ENCODE data around the gene GAPT.
A peak's percentile ranks its signal among the peaks of the same experiment; 100 is the strongest.
"Not testable (repeated sequence)": the region's sequence is repeated elsewhere in the genome, so short reads cannot be mapped to it uniquely, and the experiment has no call there.

The GAPT gene

DNA sequence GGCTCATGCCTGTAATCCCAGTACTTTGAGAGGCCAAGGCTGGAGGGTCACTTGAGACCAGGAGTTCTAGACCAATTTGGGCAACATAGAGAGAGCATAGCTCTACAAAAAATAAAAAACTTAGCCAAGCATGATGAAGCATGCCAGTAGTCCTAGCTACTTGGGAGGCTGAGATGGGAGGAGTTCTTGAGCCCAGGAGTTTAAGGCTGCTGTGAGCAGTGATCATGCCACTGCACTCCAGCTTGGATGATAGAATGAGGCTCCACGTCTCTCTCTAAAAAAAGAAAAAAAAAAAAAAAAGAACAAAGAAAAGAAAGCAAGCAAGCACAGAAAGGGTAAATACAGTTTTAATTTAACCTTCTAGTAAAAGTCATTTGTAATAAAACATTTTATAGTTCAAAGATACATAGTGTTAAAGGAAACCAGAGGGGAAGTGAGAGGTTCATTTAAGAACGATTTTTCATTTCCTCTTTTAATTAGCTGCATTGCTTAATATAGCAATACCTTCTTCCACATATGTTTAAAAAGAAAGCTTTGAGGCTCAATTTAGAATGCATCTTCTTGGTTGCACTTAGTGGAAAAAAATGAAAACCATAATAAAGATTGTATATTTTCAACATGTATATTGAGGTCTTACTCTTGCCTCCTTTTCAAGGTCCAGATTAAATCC lies 14.9 kb downstream of the GAPT start:
- DNase-seq, result peak in 2 of 3 donors; percentile 42 to 46

DNA sequence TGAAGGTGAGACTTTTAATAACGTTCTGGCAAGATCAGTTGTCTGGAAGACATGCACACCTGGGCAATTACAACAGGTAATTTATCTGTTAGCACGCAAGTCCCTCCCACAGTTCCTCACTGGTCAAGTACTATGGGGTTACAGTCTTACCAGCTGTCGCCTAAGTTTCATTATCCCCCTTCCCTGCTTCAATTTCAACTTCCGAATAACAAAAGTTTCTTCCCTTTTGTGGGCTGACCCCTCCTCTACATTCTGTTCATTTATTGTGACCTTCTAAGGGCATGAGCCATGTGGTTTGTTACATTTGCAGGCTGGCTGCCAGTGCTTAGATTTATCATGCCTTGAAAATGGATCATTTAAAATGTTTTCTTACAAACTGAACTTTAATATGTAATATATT lies 16.5 kb downstream of the GAPT start:
- DNase-seq, result no peak

DNA sequence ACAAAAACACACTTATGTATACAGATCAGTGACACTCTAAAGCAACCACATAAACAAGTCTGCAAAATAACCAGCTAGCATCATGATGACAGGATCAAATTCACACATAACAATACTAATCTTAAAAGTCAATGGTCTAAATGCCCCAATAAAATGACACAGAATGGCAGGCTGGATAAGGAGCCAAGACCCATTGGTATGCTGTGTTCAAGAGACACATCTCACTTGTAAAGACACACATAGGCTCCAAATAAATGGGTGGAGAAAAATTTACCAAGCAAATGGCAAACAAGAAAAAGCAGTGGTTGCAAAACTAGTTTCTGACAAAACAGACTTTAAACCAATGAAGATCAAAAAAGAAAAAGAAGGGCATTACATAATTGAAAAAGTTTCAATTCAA lies 26.0 kb downstream of the GAPT start:
- no peak for DNase-seq

DNA sequence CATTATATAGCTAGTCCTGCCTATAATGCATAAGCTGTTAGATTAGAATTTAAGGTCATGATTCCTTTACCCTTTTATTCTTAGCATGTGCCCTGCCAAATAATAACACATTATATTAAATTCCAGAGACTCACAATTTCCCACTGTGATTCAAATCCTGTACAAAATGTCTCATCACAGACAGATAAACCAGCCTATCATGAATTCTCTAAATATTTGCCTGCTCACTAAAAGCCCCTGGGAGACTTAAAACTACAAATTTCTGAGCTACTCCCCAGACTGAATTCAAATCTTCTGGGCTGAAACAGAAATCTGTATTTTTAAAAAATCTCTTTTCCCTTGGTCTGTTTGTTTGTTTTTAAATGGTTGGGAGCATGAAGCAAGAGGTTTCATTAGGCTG lies 32.7 kb downstream of the GAPT start:
- no peak for DNase-seq

DNA sequence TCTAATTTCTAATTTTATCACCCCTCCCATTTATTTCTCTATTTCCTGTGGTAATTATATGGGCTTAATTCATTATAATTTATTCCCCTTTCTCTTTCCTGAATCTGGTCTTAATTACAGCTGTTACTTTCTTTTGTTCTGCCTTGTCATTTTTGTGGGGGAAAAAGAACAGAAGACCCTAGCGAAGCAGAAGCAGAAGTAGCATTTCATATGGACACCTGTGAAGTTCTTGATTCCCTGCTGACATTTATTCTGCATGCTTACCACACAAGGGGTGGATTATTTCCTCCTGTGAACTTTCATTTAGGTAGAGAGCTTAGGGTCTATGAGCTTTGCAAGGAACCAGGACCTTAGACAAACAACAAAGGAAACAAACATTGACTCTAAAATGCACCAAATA lies 33.3 kb downstream of the GAPT start:
- DNase-seq, result no peak

DNA sequence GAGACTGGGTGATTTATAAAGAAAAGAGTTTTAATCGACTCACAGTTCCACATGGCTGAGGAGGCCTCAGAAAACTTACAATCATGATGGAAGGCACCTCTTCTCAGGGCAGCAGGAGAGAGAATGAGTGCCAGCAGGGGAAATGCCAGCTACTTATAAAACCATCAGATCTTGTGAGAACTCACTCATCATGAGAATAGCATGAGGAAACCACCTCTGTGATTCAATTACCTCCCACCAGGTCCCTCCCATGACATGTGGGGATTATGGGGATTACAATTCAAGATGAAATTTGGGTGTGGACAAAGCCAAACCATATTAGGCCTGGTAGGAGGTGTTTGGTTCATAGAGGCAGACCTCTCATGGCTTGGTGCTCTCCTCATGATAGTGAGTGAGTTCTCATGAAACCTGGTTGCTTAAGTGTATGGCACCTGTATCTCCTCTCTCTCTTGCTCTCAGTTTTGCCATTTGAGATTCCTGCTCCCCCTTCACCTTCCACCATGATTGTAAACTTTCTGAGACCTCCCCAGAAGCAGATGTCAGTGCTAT lies 39.8 kb downstream of the GAPT start:
- no peak for DNase-seq

DNA sequence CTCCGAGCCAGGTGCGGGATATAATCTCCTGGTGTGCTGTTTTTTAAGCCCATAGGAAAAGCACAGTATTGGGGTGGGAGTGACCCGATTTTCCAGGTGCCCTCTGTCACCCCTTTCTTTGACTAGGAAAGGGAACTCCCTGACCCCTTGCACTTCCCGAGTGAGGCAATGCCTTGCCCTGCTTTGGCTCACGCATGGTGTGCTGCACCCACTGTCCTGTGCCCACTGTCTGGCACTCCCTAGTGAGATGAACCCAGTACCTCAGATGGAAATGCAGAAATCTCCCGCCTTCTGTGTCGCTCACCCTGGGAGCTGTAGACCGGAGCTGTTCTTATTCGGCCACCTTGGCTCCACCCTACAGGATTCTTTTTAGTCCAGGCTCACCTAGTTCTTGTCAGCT lies 50.7 kb downstream of the GAPT start:
- not testable (repeated sequence) for DNase-seq

DNA sequence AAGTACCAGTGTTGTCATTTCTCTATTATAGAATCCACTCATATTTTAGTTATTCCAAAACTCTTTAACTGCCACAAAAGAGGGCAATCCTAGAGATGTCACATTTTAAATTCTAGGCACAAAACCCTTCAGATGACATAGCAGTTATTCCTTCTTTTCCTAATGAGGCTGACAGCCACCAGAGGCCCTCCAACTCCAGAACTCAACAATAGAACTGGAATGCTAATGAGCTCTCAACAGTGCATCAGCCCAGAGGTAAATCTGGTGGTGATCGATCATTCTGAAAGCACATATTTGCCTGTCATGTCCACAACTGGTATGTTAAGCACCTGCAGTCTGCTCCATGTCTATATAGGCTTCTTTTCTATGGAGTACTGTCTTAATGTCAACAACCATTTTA lies 51.5 kb downstream of the GAPT start:
- no peak for DNase-seq

DNA sequence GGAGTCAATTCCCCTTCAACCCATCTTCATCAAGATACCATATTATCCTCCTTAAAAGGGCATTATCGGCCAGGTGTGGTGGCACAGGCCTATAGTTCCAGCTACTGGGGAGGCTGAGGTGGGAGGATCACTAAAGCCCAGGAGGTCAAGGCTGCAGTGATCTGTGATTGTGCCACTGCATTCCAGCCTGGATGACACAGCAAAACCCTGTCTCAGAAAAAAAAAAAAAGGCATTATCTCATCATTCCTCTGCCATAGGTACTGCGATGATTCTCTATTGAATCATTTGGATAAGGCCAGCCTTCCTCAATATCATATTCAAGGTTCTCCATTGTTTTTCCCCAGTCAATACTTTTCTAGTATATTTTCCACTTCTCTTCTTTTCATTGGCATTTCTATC lies 52.5 kb downstream of the GAPT start:
- peak; percentile 38 to 68 (median 61) for DNase-seq

DNA sequence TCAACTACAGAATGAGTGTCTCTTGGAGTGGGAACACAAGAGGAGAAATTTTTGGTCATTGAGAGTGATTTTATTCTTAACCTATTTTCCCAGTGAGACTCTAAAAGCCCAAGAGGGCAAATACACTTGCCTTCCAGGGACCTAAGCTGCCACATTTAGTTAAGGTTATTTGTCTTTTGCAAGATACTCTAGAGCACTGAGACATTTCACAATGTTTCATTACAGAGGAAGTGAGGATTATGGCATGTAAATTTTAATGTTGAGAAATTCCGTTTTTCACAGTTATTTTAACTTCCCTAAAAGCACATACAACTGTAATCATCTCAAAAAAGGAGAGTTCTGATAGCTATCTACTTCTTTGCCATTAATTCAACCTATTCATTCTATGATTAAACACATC lies 53.0 kb downstream of the GAPT start:
- DNase-seq, result peak; percentile 60 to 95 (median 95)

DNA sequence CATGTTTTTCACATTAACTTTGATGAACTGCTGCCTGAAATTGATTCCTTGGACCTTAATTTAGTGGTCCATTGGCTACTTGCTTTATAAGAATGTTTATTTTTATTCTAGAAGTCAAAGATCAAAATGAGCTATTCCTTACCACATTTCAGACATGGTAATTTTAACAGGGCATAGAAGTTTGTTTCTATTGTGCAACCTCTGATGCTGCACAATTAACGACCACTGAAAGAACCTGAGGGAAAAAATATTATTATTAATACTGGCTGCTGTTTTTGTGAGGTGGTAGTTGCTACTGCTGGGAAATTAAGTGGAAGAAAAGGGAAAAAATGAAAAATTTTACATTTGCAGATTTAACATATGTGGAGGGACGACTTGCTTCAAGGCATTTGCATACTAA lies 53.7 kb downstream of the GAPT start:
- DNase-seq, result peak in 1 of 3 donors; percentile 16

DNA sequence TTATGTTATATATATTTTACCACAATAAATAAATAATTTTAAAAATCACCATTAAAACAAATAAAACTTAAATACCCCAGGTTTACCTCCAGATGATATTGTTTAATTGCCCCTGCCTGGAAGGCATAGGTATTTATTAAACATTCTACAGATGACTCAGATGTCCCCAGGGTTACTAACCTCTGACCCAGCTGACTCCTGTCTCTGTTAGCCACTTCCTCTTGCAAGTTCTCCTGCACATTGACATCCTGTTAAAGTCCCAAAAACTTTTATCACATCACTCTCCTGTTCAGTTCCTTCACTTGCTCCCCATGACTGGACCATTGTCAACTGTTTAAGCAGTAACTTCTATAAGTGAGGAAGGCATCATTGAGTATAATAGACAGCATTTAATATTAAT lies 54.7 kb downstream of the GAPT start:
- DNase-seq, result peak; percentile 65 to 81 (median 74)
